SU-DHL-6 (cell line): ENCODE results near the gene TPBGL.

ENCODE experiments used
- H2AFZ ChIP-seq: fragments of 200-600 bp; sonication (generic); 2 replicates; pipeline ENCODE4 v1.6.1; 2014; ENCODE audit warnings: low read depth, mild to moderate bottlenecking, moderate library complexity, mixed read lengths, antibody characterized with exemption, low read length; ENCODE audit not compliant: severe bottlenecking
- H3F3A ChIP-seq: fragments of 200-600 bp; shearing (Covaris generic); 2 replicates; pipeline ENCODE4 v1.6.0; 2016; ENCODE audit warnings: antibody characterized with exemption, mild to moderate bottlenecking; ENCODE audit not compliant: insufficient read depth
- H3K27ac ChIP-seq: fragments of 200-600 bp; sonication (generic); 2 replicates; pipeline ENCODE4 v1.5.1; 2016; ENCODE audit warnings: low read depth, mild to moderate bottlenecking, low read length, moderate library complexity, mixed read lengths
- H3K27me3 ChIP-seq: fragments of 200-600 bp; sonication (generic), shearing (Covaris generic); 2 replicates; pipeline ENCODE4 v1.6.0; 2014; ENCODE audit warnings: mild to moderate bottlenecking, low read length
- H3K36me3 ChIP-seq: fragments of 200-600 bp; sonication (generic); 2 replicates; pipeline ENCODE4 v1.6.1; 2014; ENCODE audit warnings: mild to moderate bottlenecking, low read length, mixed read lengths
- H3K4me2 ChIP-seq: fragments of 300-600, 200-600 bp; shearing (Covaris generic), sonication (generic); 2 replicates; pipeline ENCODE4 v1.6.0; 2014; ENCODE audit warnings: low read length, low read depth, mild to moderate bottlenecking; ENCODE audit not compliant: poor library complexity, severe bottlenecking
- H3K4me3 ChIP-seq: fragments of 200-600 bp; sonication (generic); 2 replicates; pipeline ENCODE4 v1.5.1; 2014; ENCODE audit warnings: antibody characterized with exemption, low read length, mild to moderate bottlenecking, mixed read lengths; ENCODE audit not compliant: insufficient read depth, poor library complexity, severe bottlenecking
- H3K79me2 ChIP-seq: fragments of 200-600 bp; sonication (generic); 2 replicates; pipeline ENCODE4 v1.6.1; 2014; ENCODE audit warnings: mild to moderate bottlenecking, low read length, moderate library complexity; ENCODE audit not compliant: insufficient read depth
- H3K9ac ChIP-seq: fragments of 200-600 bp; sonication (generic); 2 replicates; pipeline ENCODE4 v1.7.0; 2014; ENCODE audit warnings: mild to moderate bottlenecking, low read length
- H3K9me2 ChIP-seq: fragments of 200-600 bp; sonication (generic); replicated peaks from 2 replicates; pipeline ENCODE4 v1.6.1; 2014; ENCODE audit warnings: low read length; ENCODE audit not compliant: insufficient read depth
- H3K9me3 ChIP-seq: fragments of 200-600 bp; sonication (generic); 2 replicates; pipeline ENCODE4 v1.6.1; 2014; ENCODE audit warnings: low read length, mixed read lengths; ENCODE audit not compliant: insufficient read depth
- H4K20me1 ChIP-seq: fragments of 200-600 bp; sonication (generic); 2 replicates; pipeline ENCODE4 v1.6.1; 2014; ENCODE audit warnings: low read depth, mild to moderate bottlenecking, antibody characterized with exemption, low read length, moderate library complexity, mixed read lengths
- EZH2phosphoT487 ChIP-seq: fragments of 200-600 bp; sonication (generic), shearing (Covaris generic); conservative IDR thresholded peaks from 2 replicates; pipeline ENCODE4 v1.6.1; 2018; ENCODE audit warnings: mild to moderate bottlenecking, antibody characterized with exemption, low read length, moderate library complexity, mixed read lengths
- TF ChIP-seq, protein P1 (sequence below): fragments of 200-600 bp; sonication (generic); IDR thresholded peaks from one replicate; pipeline ENCODE4 v1.5.1; 2017; ENCODE audit warnings: antibody characterized with exemption, mild to moderate bottlenecking, low read length, moderate library complexity; ENCODE audit not compliant: insufficient read depth, poor library complexity, severe bottlenecking

TPBGL gene

GRCh38 chr11:75193711-75194110, 46.9 kb upstream of the TPBGL start:
- H3K27me3 ChIP-seq, result no peaks in the 10 kb centered on the region
- no peaks in the 10 kb centered on the region for H3F3A ChIP-seq
- H2AFZ ChIP-seq, result no peak overlapping the region
- H3K36me3 ChIP-seq, result no peaks in the 10 kb centered on the region
- H3K9me3 ChIP-seq, result no peaks in the 10 kb centered on the region
- no peaks in the 10 kb centered on the region for H4K20me1 ChIP-seq
- no peaks in the 10 kb centered on the region for H3K9me2 ChIP-seq
- H3K27ac ChIP-seq, result no peak overlapping the region
- H3K79me2 ChIP-seq, result no peaks in the 10 kb centered on the region
- H3K4me2 ChIP-seq, result no peak overlapping the region
- no peak overlapping the region for H3K9ac ChIP-seq
- no peak for TF ChIP-seq EZH2phosphoT487
- TF ChIP-seq, protein P1, sequence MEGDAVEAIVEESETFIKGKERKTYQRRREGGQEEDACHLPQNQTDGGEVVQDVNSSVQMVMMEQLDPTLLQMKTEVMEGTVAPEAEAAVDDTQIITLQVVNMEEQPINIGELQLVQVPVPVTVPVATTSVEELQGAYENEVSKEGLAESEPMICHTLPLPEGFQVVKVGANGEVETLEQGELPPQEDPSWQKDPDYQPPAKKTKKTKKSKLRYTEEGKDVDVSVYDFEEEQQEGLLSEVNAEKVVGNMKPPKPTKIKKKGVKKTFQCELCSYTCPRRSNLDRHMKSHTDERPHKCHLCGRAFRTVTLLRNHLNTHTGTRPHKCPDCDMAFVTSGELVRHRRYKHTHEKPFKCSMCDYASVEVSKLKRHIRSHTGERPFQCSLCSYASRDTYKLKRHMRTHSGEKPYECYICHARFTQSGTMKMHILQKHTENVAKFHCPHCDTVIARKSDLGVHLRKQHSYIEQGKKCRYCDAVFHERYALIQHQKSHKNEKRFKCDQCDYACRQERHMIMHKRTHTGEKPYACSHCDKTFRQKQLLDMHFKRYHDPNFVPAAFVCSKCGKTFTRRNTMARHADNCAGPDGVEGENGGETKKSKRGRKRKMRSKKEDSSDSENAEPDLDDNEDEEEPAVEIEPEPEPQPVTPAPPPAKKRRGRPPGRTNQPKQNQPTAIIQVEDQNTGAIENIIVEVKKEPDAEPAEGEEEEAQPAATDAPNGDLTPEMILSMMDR, result no peak
- no peak overlapping the region for H3K4me3 ChIP-seq

DNA sequence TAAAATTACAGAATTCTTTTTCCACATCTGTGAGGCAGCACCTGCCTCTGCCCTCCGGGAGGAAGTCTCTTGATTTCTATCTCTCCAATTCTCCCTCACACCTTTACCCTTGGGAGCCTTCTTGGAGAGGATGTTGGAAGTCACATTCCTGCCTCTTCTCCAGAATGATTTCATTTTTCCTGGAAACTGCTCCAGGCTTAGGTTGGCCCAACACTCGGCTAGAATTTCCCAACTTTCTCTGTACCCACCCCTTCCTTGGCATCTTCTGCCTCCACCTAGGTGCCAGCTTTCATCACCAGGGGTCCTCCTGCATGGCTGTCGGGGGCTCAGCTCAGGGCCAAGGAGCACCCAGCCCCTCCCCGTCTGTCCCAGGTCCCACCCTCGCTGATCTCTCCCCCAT, 46.4 kb upstream of the TPBGL start:
- TF ChIP-seq EZH2phosphoT487, result no peak
- TF ChIP-seq, protein P1, result no peak
- Histone ChIP-seq H4K20me1 (no peaks in the 10 kb centered on the region), H3K27me3 (no peaks in the 10 kb centered on the region), H3K9me2 (no peaks in the 10 kb centered on the region), H3K9me3 (no peaks in the 10 kb centered on the region), H3K9ac (no peak overlapping the region), H3K36me3 (no peaks in the 10 kb centered on the region), H3K4me3 (no peak overlapping the region), H2AFZ (no peak overlapping the region), H3K27ac (no peak overlapping the region), H3K4me2 (no peak overlapping the region), H3K79me2 (no peaks in the 10 kb centered on the region), H3F3A (no peaks in the 10 kb centered on the region)

- Histone ChIP-seq H3K27ac (no peak overlapping the region), H3K4me2 (no peak overlapping the region)
- TF ChIP-seq, protein P1, result no peak
- TF ChIP-seq EZH2phosphoT487, result no peak
Observed at GRCh38 chr11:75195167-75195962, 45.2 kb upstream of the TPBGL start.

More at GRCh38 chr11:75195167-75195962, 45.2 kb upstream of the TPBGL start:
- Histone ChIP-seq H3K36me3 (no peaks in the 10 kb centered on the region), H3K9me2 (no peaks in the 10 kb centered on the region), H3K27me3 (no peaks in the 10 kb centered on the region), H3K9me3 (no peaks in the 10 kb centered on the region), H3K79me2 (no peaks in the 10 kb centered on the region), H2AFZ (no peak overlapping the region), H4K20me1 (no peaks in the 10 kb centered on the region), H3K9ac (no peak overlapping the region), H3F3A (no peaks in the 10 kb centered on the region), H3K4me3 (no peak overlapping the region)
